SK-N-SH (cell line): Measurements from ENCODE around the gene PTCRA. TPM values are rescaled to one million over a fixed set of nuclear protein-coding genes. Genes with fewer than 3 reads are reported as not detected.

ENCODE experiments used
- CTCF ChIA-PET: fragments of 300-600, 350-600 bp; formaldehyde crosslinking; extraction: SDS; loops from one replicate; lab custom pipeline; 2021; lab: Yijun Ruan, JAX
- POLR2A ChIA-PET: fragments of 350-600 bp; sonication (Branson Sonifier 250); formaldehyde crosslinking; extraction: SDS; loops from one replicate; lab custom pipeline; 2020; ENCODE audit warnings: antibody characterized with exemption, inconsistent platforms; lab: Yijun Ruan, JAX
- DNase-seq: peaks from one replicate; pipeline ENCODE4 v3.0.0; 2012
- H2AFZ ChIP-seq: fragments of 200-600 bp; sonication (generic); 2 replicates; pipeline ENCODE4 v1.8.1; 2016; ENCODE audit warnings: antibody characterized with exemption, mild to moderate bottlenecking, low read depth
- H3F3A ChIP-seq: fragments of 200-600 bp; sonication (generic); replicated peaks from 2 replicates; pipeline ENCODE3; 2016; ENCODE audit warnings: antibody characterized with exemption, mild to moderate bottlenecking; ENCODE audit not compliant: insufficient read depth
- H3K27ac ChIP-seq, 2 experiments: fragments of 200-500 bp in 1 of 2; fragments of 200-600 bp in 1 of 2; sonication (Bioruptor generic) in 1 of 2; sonication (generic), shearing (Covaris generic) in 1 of 2; 2 replicates each; pipeline versions ENCODE4 v1.5.1 to v1.6.1; 2014 to 2016; ENCODE audit warnings: low read depth in 2 of 2, inconsistent platforms in 1 of 2, low read length in 1 of 2, mild to moderate bottlenecking in 1 of 2, mixed read lengths in 1 of 2
- H3K27me3 ChIP-seq: fragments of 200-600 bp; sonication (generic), shearing (Covaris generic); 2 replicates; pipeline ENCODE4 v1.6.1; 2016; ENCODE audit warnings: mixed run types; ENCODE audit not compliant: insufficient read depth
- H3K36me3 ChIP-seq, 2 experiments: fragments of 200-500 bp in 1 of 2; fragments of 200-600 bp in 1 of 2; sonication (Bioruptor generic) in 1 of 2; sonication (generic) in 1 of 2; replicated peaks in 1 of 2; 2 replicates each; pipeline versions ENCODE3 to v1.5.1; 2014 to 2016; ENCODE audit warnings: low read length in 1 of 2, mild to moderate bottlenecking in 1 of 2; ENCODE audit not compliant: insufficient read depth in 2 of 2, control insufficient read depth in 1 of 2
- H3K4me1 ChIP-seq, 2 experiments: fragments of 200-500 bp in 1 of 2; fragments of 200-600 bp in 1 of 2; sonication (Bioruptor generic) in 1 of 2; sonication (generic), shearing (Covaris generic) in 1 of 2; 2 replicates each; pipeline versions ENCODE4 v1.5.1 to v1.6.1; 2014 to 2016; ENCODE audit warnings: low read depth in 1 of 2, low read length in 1 of 2, mixed run types in 1 of 2; ENCODE audit not compliant: insufficient read depth in 2 of 2, control insufficient read depth in 1 of 2
- H3K4me2 ChIP-seq: fragments of 200-600 bp; sonication (generic), shearing (Covaris generic); 2 replicates; pipeline ENCODE4 v1.6.1; 2017; ENCODE audit warnings: mixed run types
- H3K4me3 ChIP-seq, 2 experiments: fragments of 200-500 bp in 1 of 2; fragments of 200-600 bp in 1 of 2; sonication (Bioruptor generic) in 1 of 2; sonication (generic), shearing (Covaris generic) in 1 of 2; 2 replicates each; pipeline versions ENCODE4 v1.5.1 to v1.8.1; 2014 to 2016; ENCODE audit warnings: low read depth in 2 of 2, inconsistent platforms in 1 of 2, low read length in 1 of 2, mild to moderate bottlenecking in 1 of 2, mixed read lengths in 1 of 2, moderate library complexity in 1 of 2
- H3K79me2 ChIP-seq: fragments of 200-600 bp; sonication (generic); 2 replicates; pipeline ENCODE4 v1.8.1; 2017; ENCODE audit warnings: mild to moderate bottlenecking; ENCODE audit not compliant: insufficient read depth
- H3K9ac ChIP-seq: fragments of 200-600 bp; sonication (generic); 2 replicates; pipeline ENCODE4 v1.6.1; 2017; ENCODE audit warnings: mixed run types
- H3K9me2 ChIP-seq: fragments of 200-600 bp; sonication (generic); 2 replicates; pipeline ENCODE4 v1.6.1; 2017; ENCODE audit warnings: mixed run types
- H3K9me3 ChIP-seq: fragments of 200-600 bp; sonication (generic); 2 replicates; pipeline ENCODE4 v1.6.1; 2017; ENCODE audit warnings: mixed run types, mild to moderate bottlenecking, moderate library complexity
- H4K20me1 ChIP-seq: fragments of 200-600 bp; sonication (generic); 2 replicates; pipeline ENCODE4 v1.6.1; 2017; ENCODE audit warnings: mild to moderate bottlenecking, mixed run types; ENCODE audit not compliant: insufficient read depth
- CHD2 ChIP-seq: fragments of 150-350 bp; IDR thresholded peaks from 2 replicates; pipeline ENCODE4 v1.6.1; 2018; ENCODE audit warnings: low read length; ENCODE audit not compliant: partially characterized antibody
- ELF1 ChIP-seq: IDR thresholded peaks from 2 replicates; pipeline ENCODE4 v1.4.0; 2012
- FOXM1 ChIP-seq: IDR thresholded peaks from 2 replicates; pipeline ENCODE4 v1.4.0; 2012; ENCODE audit warnings: low read depth, mild to moderate bottlenecking
- MEF2A ChIP-seq: IDR thresholded peaks from 2 replicates; pipeline ENCODE4 v1.4.0; 2012; ENCODE audit warnings: low read depth, borderline replicate concordance
- NFIC ChIP-seq: IDR thresholded peaks from 2 replicates; pipeline ENCODE4 v1.4.0; 2012; ENCODE audit warnings: borderline replicate concordance
- POLR2AphosphoS5 ChIP-seq: IDR thresholded peaks from 2 replicates; pipeline ENCODE4 v1.6.1; 2012; ENCODE audit warnings: low read depth, low read length
- RAD21 ChIP-seq: IDR thresholded peaks from 2 replicates; pipeline ENCODE4 v1.6.1; 2012; ENCODE audit warnings: mild to moderate bottlenecking, low read length
- RCOR1 ChIP-seq: fragments of 150-350 bp; IDR thresholded peaks from 2 replicates; pipeline ENCODE4 v1.6.1; 2017; ENCODE audit warnings: antibody characterized with exemption, low read length
- REST ChIP-seq: IDR thresholded peaks from 2 replicates; pipeline ENCODE4 v1.6.1; 2012; ENCODE audit warnings: mild to moderate bottlenecking, low read depth, low read length, moderate library complexity
- SMC3 ChIP-seq: IDR thresholded peaks from 2 replicates; pipeline ENCODE4 v1.6.1; 2012; ENCODE audit warnings: low read depth, low read length, improper control_type of control experiment
- TCF12 ChIP-seq: IDR thresholded peaks from 2 replicates; pipeline ENCODE4 v1.4.0; 2012
- TEAD4 ChIP-seq: IDR thresholded peaks from 2 replicates; pipeline ENCODE4 v1.4.0; 2012; ENCODE audit warnings: mild to moderate bottlenecking, borderline replicate concordance; ENCODE audit not compliant: insufficient read depth
- USF1 ChIP-seq: IDR thresholded peaks from 2 replicates; pipeline ENCODE4 v1.4.0; 2012; ENCODE audit warnings: low read depth, borderline replicate concordance
- YY1 ChIP-seq: IDR thresholded peaks from 2 replicates; pipeline ENCODE4 v1.4.0; 2012; ENCODE audit warnings: low read depth, mild to moderate bottlenecking
- WGBS: methylation state at CpG from one replicate; pipeline ENCODE4 v1.1.6; 2017; ENCODE audit warnings: low lambda C conversion rate; 5-methylcytosine and 5-hydroxymethylcytosine counted together
- polyA plus RNA-seq, 3 experiments: library from polyadenylated mRNA; depleted of rRNA; stranded (reverse); fragments of >200 nt; gene quantifications; 2 replicates each; pipeline ENCODE4 v1.2.3, GENCODE V29; 2012
- TF ChIP-seq, protein P1 (sequence below): fragments of 150-350 bp; IDR thresholded peaks from 2 replicates; pipeline ENCODE4 v1.6.1; 2016; ENCODE audit warnings: mild to moderate bottlenecking, low read depth, low read length
- TF ChIP-seq, protein P2 (sequence below): fragments of 150-350 bp; IDR thresholded peaks from 2 replicates; pipeline ENCODE4 v1.6.1; 2017; ENCODE audit warnings: antibody characterized with exemption, low read length, low read depth, borderline replicate concordance
- TF ChIP-seq, protein P3 (sequence below): IDR thresholded peaks from 2 replicates; pipeline ENCODE4 v1.4.0; 2012; ENCODE audit warnings: low read depth, borderline replicate concordance

The PTCRA gene
- polyA plus RNA-seq, 1 of the 3 experiments (the other 2 are of a cell fraction) = not detected

- H3K9ac ChIP-seq = no peak overlapping the region
- peaks cover 0 to 7% of the 10 kb centered on the region in 2 experiments; a peak in 1 of 4 replicates for H3K4me1 ChIP-seq
- DNase-seq = no peak
- H3K9me3 ChIP-seq = no peaks in the 10 kb centered on the region
- H3K9me2 ChIP-seq = no peaks in the 10 kb centered on the region
- no peak overlapping the region for H3K27ac ChIP-seq
- ChIA-PET CTCF (interaction anchor here (1.2 kb wide), 1 partner anchor 75 kb away, joined by 3 read pairs; no protein-coding TSS in a partner anchor), POLR2A (interaction anchor here (0.5 to 1.2 kb wide), 3 partner anchors 8 to 32 kb away, joined by 3 to 8 read pairs (median 4); partner anchors contain the start of gene CNPY3)
- H3K79me2 ChIP-seq = no peaks in the 10 kb centered on the region
- no peak overlapping the region for H2AFZ ChIP-seq
- H3K27me3 ChIP-seq = no peaks in the 10 kb centered on the region
- H3K4me2 ChIP-seq = no peak overlapping the region
- H3F3A ChIP-seq = no peaks in the 10 kb centered on the region
- H3K36me3 ChIP-seq = peaks cover 0 to 19% of the 10 kb centered on the region in 2 experiments
- peak overlapping the region in 1 of 2 experiments; percentile 34; a peak in 2 of 4 replicates for H3K4me3 ChIP-seq
- 74% methylated on average over 15 of the region's 15 CpGs for WGBS
- H4K20me1 ChIP-seq = no peaks in the 10 kb centered on the region
- TF ChIP-seq CHD2 = no peak
- no peak for TF ChIP-seq FOXM1
- TF ChIP-seq, protein P1, sequence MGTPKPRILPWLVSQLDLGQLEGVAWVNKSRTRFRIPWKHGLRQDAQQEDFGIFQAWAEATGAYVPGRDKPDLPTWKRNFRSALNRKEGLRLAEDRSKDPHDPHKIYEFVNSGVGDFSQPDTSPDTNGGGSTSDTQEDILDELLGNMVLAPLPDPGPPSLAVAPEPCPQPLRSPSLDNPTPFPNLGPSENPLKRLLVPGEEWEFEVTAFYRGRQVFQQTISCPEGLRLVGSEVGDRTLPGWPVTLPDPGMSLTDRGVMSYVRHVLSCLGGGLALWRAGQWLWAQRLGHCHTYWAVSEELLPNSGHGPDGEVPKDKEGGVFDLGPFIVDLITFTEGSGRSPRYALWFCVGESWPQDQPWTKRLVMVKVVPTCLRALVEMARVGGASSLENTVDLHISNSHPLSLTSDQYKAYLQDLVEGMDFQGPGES = no peak
- TF ChIP-seq SMC3 = no peak
- TF ChIP-seq TCF12 = no peak
- TF ChIP-seq, all 33 proteins: peak for 0
Measured at GRCh38 chr6:42961020-42961470, 45.2 kb downstream of the PTCRA start.

DNA sequence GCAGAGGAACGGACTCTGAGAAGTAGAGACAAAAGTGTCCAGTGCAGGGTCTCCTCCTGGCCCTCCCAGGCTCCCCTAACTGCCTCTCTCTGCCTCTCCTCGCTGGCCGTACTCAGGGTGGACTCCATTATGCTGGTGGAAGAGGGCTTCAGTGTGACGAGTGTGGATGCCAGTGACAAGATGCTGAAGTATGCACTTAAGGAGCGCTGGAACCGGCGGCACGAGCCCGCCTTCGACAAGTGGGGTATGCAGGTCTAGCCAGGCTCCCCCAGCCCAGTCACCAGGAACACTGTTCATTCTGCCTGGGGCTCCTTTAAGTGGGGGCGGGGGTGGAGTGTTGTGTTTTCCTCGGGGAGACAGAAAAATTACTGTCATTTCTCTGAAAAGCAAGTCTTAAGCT, 46.2 kb downstream of the PTCRA start:
- Histone ChIP-seq H3K27me3 (no peaks in the 10 kb centered on the region), H2AFZ (no peak overlapping the region), H4K20me1 (no peaks in the 10 kb centered on the region)
- POLR2A ChIA-PET = interaction anchor here (2.1 kb wide), 1 partner anchor 17 kb away, joined by 4 read pairs; the partner anchor contains the start of gene PEX6
- TF ChIP-seq ELF1 = no peak
- TF ChIP-seq RCOR1 = no peak
- no peak for TF ChIP-seq REST
- TF ChIP-seq YY1 = no peak
- TF ChIP-seq POLR2AphosphoS5 = no peak
- TF ChIP-seq, protein P2, sequence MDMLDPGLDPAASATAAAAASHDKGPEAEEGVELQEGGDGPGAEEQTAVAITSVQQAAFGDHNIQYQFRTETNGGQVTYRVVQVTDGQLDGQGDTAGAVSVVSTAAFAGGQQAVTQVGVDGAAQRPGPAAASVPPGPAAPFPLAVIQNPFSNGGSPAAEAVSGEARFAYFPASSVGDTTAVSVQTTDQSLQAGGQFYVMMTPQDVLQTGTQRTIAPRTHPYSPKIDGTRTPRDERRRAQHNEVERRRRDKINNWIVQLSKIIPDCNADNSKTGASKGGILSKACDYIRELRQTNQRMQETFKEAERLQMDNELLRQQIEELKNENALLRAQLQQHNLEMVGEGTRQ = no peak
- no peak for TF ChIP-seq CHD2
- no peak for TF ChIP-seq NFIC
- TF ChIP-seq TEAD4 = no peak
- no peak for TF ChIP-seq MEF2A
- TF ChIP-seq USF1 = no peak
- TF ChIP-seq RAD21 = no peak
- TF ChIP-seq, protein P1 = no peak
- no peak for TF ChIP-seq FOXM1
- TF ChIP-seq, protein P3, sequence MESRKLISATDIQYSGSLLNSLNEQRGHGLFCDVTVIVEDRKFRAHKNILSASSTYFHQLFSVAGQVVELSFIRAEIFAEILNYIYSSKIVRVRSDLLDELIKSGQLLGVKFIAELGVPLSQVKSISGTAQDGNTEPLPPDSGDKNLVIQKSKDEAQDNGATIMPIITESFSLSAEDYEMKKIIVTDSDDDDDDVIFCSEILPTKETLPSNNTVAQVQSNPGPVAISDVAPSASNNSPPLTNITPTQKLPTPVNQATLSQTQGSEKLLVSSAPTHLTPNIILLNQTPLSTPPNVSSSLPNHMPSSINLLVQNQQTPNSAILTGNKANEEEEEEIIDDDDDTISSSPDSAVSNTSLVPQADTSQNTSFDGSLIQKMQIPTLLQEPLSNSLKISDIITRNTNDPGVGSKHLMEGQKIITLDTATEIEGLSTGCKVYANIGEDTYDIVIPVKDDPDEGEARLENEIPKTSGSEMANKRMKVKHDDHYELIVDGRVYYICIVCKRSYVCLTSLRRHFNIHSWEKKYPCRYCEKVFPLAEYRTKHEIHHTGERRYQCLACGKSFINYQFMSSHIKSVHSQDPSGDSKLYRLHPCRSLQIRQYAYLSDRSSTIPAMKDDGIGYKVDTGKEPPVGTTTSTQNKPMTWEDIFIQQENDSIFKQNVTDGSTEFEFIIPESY = no peak
- TF ChIP-seq, all 33 proteins: peak for 0
- peaks cover 0 to 25% of the 10 kb centered on the region in 2 experiments for H3K36me3 ChIP-seq
- no peak for DNase-seq
- no peak overlapping the region for H3K27ac ChIP-seq
- H3K4me2 ChIP-seq = no peak overlapping the region
- CTCF ChIA-PET = no interaction called here
- H3F3A ChIP-seq = no peaks in the 10 kb centered on the region
- WGBS = 88% methylated on average over 8 of the region's 12 CpGs
- H3K79me2 ChIP-seq = no peaks in the 10 kb centered on the region
- no peak overlapping the region for H3K9ac ChIP-seq
- H3K4me1 ChIP-seq = peaks cover 0 to 7% of the 10 kb centered on the region in 2 experiments; a peak in 1 of 4 replicates
- H3K9me2 ChIP-seq = no peaks in the 10 kb centered on the region
- H3K9me3 ChIP-seq = no peaks in the 10 kb centered on the region
- no peak overlapping the region for H3K4me3 ChIP-seq
